WTC11 (cell line): Measurements from ENCODE around the gene TAF11L2.

Source experiments
- FOXP1 ChIP-seq: sonication (generic); formaldehyde crosslinking; IDR thresholded peaks from 2 replicates; pipeline ENCODE4 v1.8.0; 2022; ENCODE audit warnings: missing genetic modification reagents, mild to moderate bottlenecking, moderate library complexity, borderline replicate concordance
- GTF2I ChIP-seq: fragments of 250-450 bp; sonication (Bioruptor Pico); conservative IDR thresholded peaks from 2 replicates; pipeline ENCODE4 v1.4.0; 2021; ENCODE audit warnings: mild to moderate bottlenecking
- TF ChIP-seq, protein P1 (sequence below): fragments of 200-600 bp; IDR thresholded peaks from 2 replicates; pipeline ENCODE4 v1.8.0; 2022; ENCODE audit warnings: antibody characterized with exemption
- TF ChIP-seq, protein P2 (sequence below): sonication (generic); formaldehyde crosslinking; IDR thresholded peaks from 2 replicates; pipeline ENCODE4 v1.8.1; 2023; ENCODE audit warnings: mild to moderate bottlenecking, moderate library complexity, missing genetic modification reagents

DNA sequence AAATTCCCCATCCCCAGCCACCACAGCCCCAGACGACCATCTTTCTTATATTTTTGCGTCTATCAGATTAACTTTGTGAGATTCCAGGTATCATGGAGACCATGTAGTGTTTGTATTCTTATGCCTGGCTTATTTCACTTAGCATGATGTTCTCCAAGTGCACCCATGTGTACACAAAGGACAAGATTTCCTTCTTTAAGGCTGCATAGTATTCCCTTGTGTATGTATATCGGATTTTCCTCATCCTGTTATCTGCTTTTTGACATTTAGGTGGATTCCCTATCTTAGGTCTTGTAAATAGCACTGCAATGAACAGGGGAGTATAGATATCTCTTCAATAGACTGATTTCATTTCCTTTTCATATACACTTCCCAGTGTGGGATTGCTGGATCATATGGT is 5.3 kb upstream of the TAF11L2 start:
- TF ChIP-seq, protein P1, sequence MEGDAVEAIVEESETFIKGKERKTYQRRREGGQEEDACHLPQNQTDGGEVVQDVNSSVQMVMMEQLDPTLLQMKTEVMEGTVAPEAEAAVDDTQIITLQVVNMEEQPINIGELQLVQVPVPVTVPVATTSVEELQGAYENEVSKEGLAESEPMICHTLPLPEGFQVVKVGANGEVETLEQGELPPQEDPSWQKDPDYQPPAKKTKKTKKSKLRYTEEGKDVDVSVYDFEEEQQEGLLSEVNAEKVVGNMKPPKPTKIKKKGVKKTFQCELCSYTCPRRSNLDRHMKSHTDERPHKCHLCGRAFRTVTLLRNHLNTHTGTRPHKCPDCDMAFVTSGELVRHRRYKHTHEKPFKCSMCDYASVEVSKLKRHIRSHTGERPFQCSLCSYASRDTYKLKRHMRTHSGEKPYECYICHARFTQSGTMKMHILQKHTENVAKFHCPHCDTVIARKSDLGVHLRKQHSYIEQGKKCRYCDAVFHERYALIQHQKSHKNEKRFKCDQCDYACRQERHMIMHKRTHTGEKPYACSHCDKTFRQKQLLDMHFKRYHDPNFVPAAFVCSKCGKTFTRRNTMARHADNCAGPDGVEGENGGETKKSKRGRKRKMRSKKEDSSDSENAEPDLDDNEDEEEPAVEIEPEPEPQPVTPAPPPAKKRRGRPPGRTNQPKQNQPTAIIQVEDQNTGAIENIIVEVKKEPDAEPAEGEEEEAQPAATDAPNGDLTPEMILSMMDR: no peak
- TF ChIP-seq FOXP1 (CRISPR knock-in tag): no peak
- no peak for TF ChIP-seq GTF2I (CRISPR knock-in tag)
- TF ChIP-seq, protein P2, sequence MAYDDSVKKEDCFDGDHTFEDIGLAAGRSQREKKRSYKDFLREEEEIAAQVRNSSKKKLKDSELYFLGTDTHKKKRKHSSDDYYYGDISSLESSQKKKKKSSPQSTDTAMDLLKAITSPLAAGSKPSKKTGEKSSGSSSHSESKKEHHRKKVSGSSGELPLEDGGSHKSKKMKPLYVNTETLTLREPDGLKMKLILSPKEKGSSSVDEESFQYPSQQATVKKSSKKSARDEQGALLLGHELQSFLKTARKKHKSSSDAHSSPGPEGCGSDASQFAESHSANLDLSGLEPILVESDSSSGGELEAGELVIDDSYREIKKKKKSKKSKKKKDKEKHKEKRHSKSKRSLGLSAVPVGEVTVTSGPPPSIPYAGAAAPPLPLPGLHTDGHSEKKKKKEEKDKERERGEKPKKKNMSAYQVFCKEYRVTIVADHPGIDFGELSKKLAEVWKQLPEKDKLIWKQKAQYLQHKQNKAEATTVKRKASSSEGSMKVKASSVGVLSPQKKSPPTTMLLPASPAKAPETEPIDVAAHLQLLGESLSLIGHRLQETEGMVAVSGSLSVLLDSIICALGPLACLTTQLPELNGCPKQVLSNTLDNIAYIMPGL: no peak
